B cell (primary cell): Measurements from ENCODE around the gene ADAM12. TPM values are rescaled to one million over a fixed set of nuclear protein-coding genes. Genes with fewer than 3 reads are reported as not detected.

ENCODE experiments used
- ATAC-seq: fragments of 200-7000 bp; cut with Tn5 transposase; one replicate; pipeline ENCODE4 v1.10.0; 2021; ENCODE audit warnings: low read depth, mild to moderate bottlenecking, moderate number of reproducible peaks, moderate library complexity
- CTCF ChIA-PET: fragments of 350-600 bp; sonication (Branson Sonifier 250); formaldehyde crosslinking; loops from one replicate; lab custom pipeline; 2021; ENCODE audit warnings: antibody characterized with exemption, inconsistent platforms; lab: Charles Lee
- POLR2A ChIA-PET: fragments of 350-600 bp; sonication (Branson Sonifier 250); formaldehyde crosslinking; loops from one replicate; lab custom pipeline; 2021; ENCODE audit warnings: antibody characterized with exemption; lab: Charles Lee
- DNase-seq: peaks from one replicate; pipeline ENCODE4 v3.0.0; 2013
- H2AFZ ChIP-seq: 2 replicates; pipeline ENCODE4 v1.6.1; 2012; ENCODE audit warnings: mild to moderate bottlenecking, low read depth, low read length; ENCODE audit not compliant: insufficient read depth, poor library complexity, severe bottlenecking
- H3K27ac ChIP-seq, 2 donors: 1 replicate in 1 of 2; 2 replicates in 1 of 2; pipeline ENCODE4 v1.5.1; 2012 to 2013; ENCODE audit warnings: low read length in 2 of 2, mild to moderate bottlenecking in 2 of 2, moderate library complexity in 1 of 2
- H3K27me3 ChIP-seq, 4 experiments: fragments of 200-600 bp in 1 of 4; sonication (generic) in 1 of 4; replicated peaks in 1 of 4; 1 replicate in 2 of 4; 2 replicates in 2 of 4; pipeline versions ENCODE4 v1.6.1 to v1.7.0; 2013 to 2016; ENCODE audit warnings: low read length in 3 of 4, mild to moderate bottlenecking in 2 of 4, mixed read lengths in 1 of 4, moderate library complexity in 1 of 4; ENCODE audit not compliant: insufficient read depth in 4 of 4, control insufficient read depth in 3 of 4; ENCODE audit errors: control extremely low read depth in 1 of 4
- H3K36me3 ChIP-seq, 2 experiments: replicated peaks in 1 of 2; 1 replicate in 1 of 2; 2 replicates in 1 of 2; pipeline versions ENCODE4 v1.6.1 to v1.7.1; 2013; ENCODE audit warnings: low read length in 1 of 2; ENCODE audit not compliant: insufficient read depth in 2 of 2, control insufficient read depth in 1 of 2; ENCODE audit errors: control extremely low read depth in 1 of 2, extremely low read depth in 1 of 2
- H3K4me1 ChIP-seq, 2 donors: fragments of 200-600 bp in 1 of 2; sonication (generic) in 1 of 2; 1 replicate in 1 of 2; 2 replicates in 1 of 2; pipeline versions ENCODE4 v1.5.1 to v1.6.1; 2013 to 2017; ENCODE audit warnings: low read length in 2 of 2; ENCODE audit not compliant: control insufficient read depth in 2 of 2, insufficient read depth in 2 of 2
- H3K4me2 ChIP-seq: replicated peaks from 2 replicates; pipeline ENCODE3; 2012; ENCODE audit warnings: mild to moderate bottlenecking, low read depth, low read length; ENCODE audit not compliant: poor library complexity, severe bottlenecking
- H3K4me3 ChIP-seq, 5 experiments: fragments of 200-600 bp in 1 of 5; sonication (generic) in 1 of 5; 1 replicate in 3 of 5; 2 replicates in 2 of 5; pipeline versions ENCODE4 v1.5.1 to v1.7.0; 2011 to 2016; ENCODE audit warnings: low read length in 4 of 5, mild to moderate bottlenecking in 4 of 5, low read depth in 2 of 5, control low read depth in 1 of 5, moderate library complexity in 1 of 5; ENCODE audit not compliant: insufficient read depth in 1 of 5; ENCODE audit errors: control extremely low read depth in 1 of 5, extremely low read depth in 1 of 5
- H3K79me2 ChIP-seq: fragments of 200-600 bp; sonication (generic); one replicate; pipeline ENCODE4 v1.6.0; 2016; ENCODE audit warnings: low read length; ENCODE audit not compliant: control insufficient read depth, insufficient read depth
- H3K9ac ChIP-seq: fragments of 200-600 bp; sonication (generic); 2 replicates; pipeline ENCODE4 v1.6.1; 2017; ENCODE audit warnings: mild to moderate bottlenecking, low read length, moderate library complexity
- H3K9me3 ChIP-seq, 3 donors: one replicate each; pipeline versions ENCODE4 v1.6.1 to v1.7.1; 2013; ENCODE audit warnings: low read length in 2 of 3; ENCODE audit not compliant: control insufficient read depth in 2 of 3, insufficient read depth in 1 of 3; ENCODE audit errors: control extremely low read depth in 1 of 3
- H4K20me1 ChIP-seq: 2 replicates; pipeline ENCODE4 v1.6.0; 2012; ENCODE audit warnings: mild to moderate bottlenecking, low read length; ENCODE audit not compliant: insufficient read depth, control insufficient read depth, poor library complexity, severe bottlenecking
- H3K27ac Mint-ChIP-seq: one replicate; pipeline ENCODE4 v1.8.0; 2021; ENCODE audit warnings: mixed read lengths
- H3K27me3 Mint-ChIP-seq: one replicate; pipeline ENCODE4 v1.8.0; 2021; ENCODE audit warnings: mixed read lengths
- H3K4me1 Mint-ChIP-seq: one replicate; pipeline ENCODE4 v1.8.0; 2021; ENCODE audit warnings: mixed read lengths
- H3K4me3 Mint-ChIP-seq: one replicate; pipeline ENCODE4 v1.8.0; 2021; ENCODE audit warnings: mixed read lengths
- H3K9me3 Mint-ChIP-seq: one replicate; pipeline ENCODE4 v1.8.0; 2022; ENCODE audit warnings: mixed read lengths; ENCODE audit not compliant: insufficient read depth
- EZH2 ChIP-seq: IDR thresholded peaks from 2 replicates; pipeline ENCODE4 v1.6.1; 2012; ENCODE audit warnings: borderline replicate concordance, low read depth, mild to moderate bottlenecking, moderate library complexity, low read length; ENCODE audit not compliant: insufficient read depth, poor library complexity, severe bottlenecking
- WGBS: methylation state at CpG from one replicate; pipeline ENCODE4 v1.1.5; 2013; ENCODE audit warnings: missing lambda C conversion rate; ENCODE audit not compliant: insufficient coverage; 5-methylcytosine and 5-hydroxymethylcytosine counted together
- intact Hi-C: fragments of 100-400 bp; cut with micrococcal nuclease; formaldehyde crosslinking; loops from one replicate; pipeline ENCODE4 v1.10.0; 2022
- polyA plus RNA-seq: library from polyadenylated mRNA; depleted of rRNA; stranded (reverse); fragments of >200 nt; gene quantifications from 2 replicates; pipeline ENCODE4 v1.2.3, GENCODE V29; 2012
- total RNA-seq, 2 donors: library from RNA; stranded (reverse); fragments of 120-200 nt in 1 of 2; gene quantifications; 1 replicate in 1 of 2; 2 replicates in 1 of 2; pipeline versions ENCODE4 v1.2.3 to v1.2.4, GENCODE V29; 2013 to 2022
- TF ChIP-seq, protein P1 (sequence below): fragments of 200-600 bp; IDR thresholded peaks from one replicate; pipeline ENCODE4 v1.8.0; 2022; ENCODE audit warnings: antibody characterized with exemption, mild to moderate bottlenecking

ADAM12 gene
- total and polyA plus RNA-seq, 2 donors (not counting 1 experiment from before 2014, with no cell fraction given): 0.01 to 0.22 TPM

DNA sequence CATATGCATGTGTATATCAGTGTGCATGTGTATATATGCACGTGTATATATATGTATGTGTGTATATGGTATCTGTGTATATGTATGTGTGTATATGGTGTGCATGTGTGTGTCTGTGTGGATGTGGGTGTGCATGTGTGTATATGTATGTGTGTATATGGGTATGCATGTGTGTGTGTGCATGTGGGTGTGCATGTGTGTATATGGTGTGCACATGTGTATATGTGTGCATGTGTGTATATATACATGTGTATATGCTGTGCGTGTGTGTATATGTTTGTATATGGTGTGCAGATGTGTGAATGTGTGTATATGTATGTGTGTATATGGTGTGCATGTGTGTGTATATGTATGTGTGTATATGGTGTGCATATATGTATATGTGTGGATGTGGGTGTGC, 245.2 kb downstream of the ADAM12 start:
- no peak for ATAC-seq

DNA sequence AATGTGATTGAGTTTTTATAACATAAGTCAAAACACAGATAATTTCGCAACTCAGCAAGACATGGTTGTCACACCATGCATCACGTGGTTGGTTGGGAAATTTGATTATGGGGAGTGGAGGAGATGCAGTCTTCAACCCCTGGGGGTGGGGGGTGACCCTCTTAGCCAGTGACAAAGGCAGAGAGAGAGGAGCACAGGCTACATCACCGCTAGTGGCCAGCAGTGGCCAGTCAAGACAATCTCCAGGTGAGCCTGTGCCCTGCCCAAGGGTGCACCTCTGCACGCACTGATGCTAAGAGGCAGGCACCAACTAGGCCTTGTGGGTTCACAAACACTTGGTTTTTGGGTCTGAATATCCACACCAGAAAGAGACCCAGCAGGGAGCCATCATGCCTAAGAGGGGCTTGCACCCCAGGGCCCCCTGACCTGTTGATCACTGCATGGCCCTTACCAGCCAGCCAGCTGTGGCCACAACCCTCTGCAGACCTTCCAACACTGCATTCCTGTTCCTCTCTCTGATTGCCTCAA, 247.5 kb downstream of the ADAM12 start:
- Histone ChIP-seq H3K27ac (no peak overlapping the region), H3K27me3 (no peaks in the 10 kb centered on the region), H3K9ac (no peak overlapping the region), H3K4me1 (peaks cover 0 to 9% of the 10 kb centered on the region in 2 donors), H2AFZ (no peak overlapping the region), H3K4me3 (no peak overlapping the region), H3K36me3 (no peaks in the 10 kb centered on the region), H4K20me1 (no peaks in the 10 kb centered on the region), H3K4me2 (no peak overlapping the region), H3K79me2 (no peaks in the 10 kb centered on the region), H3K9me3 (peaks cover 0 to 3% (median 0%) of the 10 kb centered on the region in 3 donors)
- ATAC-seq (no peak), DNase-seq (no peak)
- no peaks in the 10 kb centered on the region for H3K9me3 Mint-ChIP-seq
- H3K4me1 Mint-ChIP-seq: peaks cover 3% of the 10 kb centered on the region
- CTCF ChIA-PET: no interaction called here
- intact Hi-C loops: no loop called here
- POLR2A ChIA-PET: no interaction called here
- no peak overlapping the region for H3K27ac Mint-ChIP-seq
- 88% methylated on average over 3 of the region's 4 CpGs for WGBS
- no peak overlapping the region for H3K4me3 Mint-ChIP-seq
- H3K27me3 Mint-ChIP-seq: peaks cover 7% of the 10 kb centered on the region
- no peak for TF ChIP-seq EZH2
- TF ChIP-seq, protein P1, sequence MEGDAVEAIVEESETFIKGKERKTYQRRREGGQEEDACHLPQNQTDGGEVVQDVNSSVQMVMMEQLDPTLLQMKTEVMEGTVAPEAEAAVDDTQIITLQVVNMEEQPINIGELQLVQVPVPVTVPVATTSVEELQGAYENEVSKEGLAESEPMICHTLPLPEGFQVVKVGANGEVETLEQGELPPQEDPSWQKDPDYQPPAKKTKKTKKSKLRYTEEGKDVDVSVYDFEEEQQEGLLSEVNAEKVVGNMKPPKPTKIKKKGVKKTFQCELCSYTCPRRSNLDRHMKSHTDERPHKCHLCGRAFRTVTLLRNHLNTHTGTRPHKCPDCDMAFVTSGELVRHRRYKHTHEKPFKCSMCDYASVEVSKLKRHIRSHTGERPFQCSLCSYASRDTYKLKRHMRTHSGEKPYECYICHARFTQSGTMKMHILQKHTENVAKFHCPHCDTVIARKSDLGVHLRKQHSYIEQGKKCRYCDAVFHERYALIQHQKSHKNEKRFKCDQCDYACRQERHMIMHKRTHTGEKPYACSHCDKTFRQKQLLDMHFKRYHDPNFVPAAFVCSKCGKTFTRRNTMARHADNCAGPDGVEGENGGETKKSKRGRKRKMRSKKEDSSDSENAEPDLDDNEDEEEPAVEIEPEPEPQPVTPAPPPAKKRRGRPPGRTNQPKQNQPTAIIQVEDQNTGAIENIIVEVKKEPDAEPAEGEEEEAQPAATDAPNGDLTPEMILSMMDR: no peak

More for the DNA sequence above, 245.2 kb downstream of the ADAM12 start:
- H2AFZ ChIP-seq: no peak overlapping the region
- Mint-ChIP-seq H3K27me3 (peaks cover 7% of the 10 kb centered on the region), H3K4me3 (no peak overlapping the region), H3K9me3 (no peaks in the 10 kb centered on the region), H3K4me1 (no peaks in the 10 kb centered on the region), H3K27ac (no peak overlapping the region)
- no peak overlapping the region for H3K4me3 ChIP-seq
- intact Hi-C loops: no loop called here
- H3K79me2 ChIP-seq: no peaks in the 10 kb centered on the region
- ChIA-PET POLR2A (no interaction called here), CTCF (no interaction called here)
- no peaks in the 10 kb centered on the region for H3K4me1 ChIP-seq
- H3K27me3 ChIP-seq: no peaks in the 10 kb centered on the region
- H3K27ac ChIP-seq: no peak overlapping the region
- peaks cover 0 to 3% (median 0%) of the 10 kb centered on the region in 3 donors for H3K9me3 ChIP-seq
- no peak overlapping the region for H3K9ac ChIP-seq
- H3K4me2 ChIP-seq: no peak overlapping the region
- WGBS: 100% methylated on average over 2 of the region's 2 CpGs
- H3K36me3 ChIP-seq: no peaks in the 10 kb centered on the region
- DNase-seq: no peak
- no peaks in the 10 kb centered on the region for H4K20me1 ChIP-seq
- no peak for TF ChIP-seq EZH2
- TF ChIP-seq, protein P1: no peak
